Measurements from ENCODE around the gene NTSR1.

The NTSR1 gene

GRCh38 chr20:62795023-62795761 lies 86.6 kb downstream of the NTSR1 start:
- TF ChIP-seq CTCF (IDR thresholded peaks at IDR 0.05; ENCODE audit: insufficient read depth, low read depth, low read length, missing control alignments): no peak
- peak overlapping the region; percentile 55 for H3K4me3 ChIP-seq (ENCODE audit: low read length)
- peak; percentile 54 for DNase-seq (ENCODE audit: low read depth)

GRCh38 chr20:62796699-62797491 lies 88.3 kb downstream of the NTSR1 start:
- H3K4me3 ChIP-seq (ENCODE audit: low read length): peak overlapping the region; percentile 53
- DNase-seq (ENCODE audit: low read depth): no peak
- TF ChIP-seq CTCF (IDR thresholded peaks at IDR 0.05; ENCODE audit: insufficient read depth, low read depth, low read length, missing control alignments): no peak

GRCh38 chr20:62797671-62798532 lies 89.3 kb downstream of the NTSR1 start:
- TF ChIP-seq CTCF (IDR thresholded peaks at IDR 0.05; ENCODE audit: insufficient read depth, low read depth, low read length, missing control alignments): no peak
- no peak for DNase-seq (ENCODE audit: low read depth)
- no peak overlapping the region for H3K4me3 ChIP-seq (ENCODE audit: low read length)

GRCh38 chr20:62799036-62799435 lies 90.4 kb downstream of the NTSR1 start:
- no peak for TF ChIP-seq CTCF (IDR thresholded peaks at IDR 0.05; ENCODE audit: insufficient read depth, low read depth, low read length, missing control alignments)
- DNase-seq (ENCODE audit: low read depth): no peak
- H3K4me3 ChIP-seq (ENCODE audit: low read length): no peak overlapping the region

GRCh38 chr20:62799459-62799858 lies 90.8 kb downstream of the NTSR1 start:
- no peak for DNase-seq (ENCODE audit: low read depth)
- TF ChIP-seq CTCF (IDR thresholded peaks at IDR 0.05; ENCODE audit: insufficient read depth, low read depth, low read length, missing control alignments): no peak
- H3K4me3 ChIP-seq (ENCODE audit: low read length): no peak overlapping the region

- no peak for TF ChIP-seq CTCF (IDR thresholded peaks at IDR 0.05; ENCODE audit: insufficient read depth, low read depth, low read length, missing control alignments)
- no peak overlapping the region for H3K4me3 ChIP-seq (ENCODE audit: low read length)
- DNase-seq (ENCODE audit: low read depth): no peak
Observed at GRCh38 chr20:62799873-62800272, 91.2 kb downstream of the NTSR1 start.
